ENCODE results near the gene CILP.

DNA sequence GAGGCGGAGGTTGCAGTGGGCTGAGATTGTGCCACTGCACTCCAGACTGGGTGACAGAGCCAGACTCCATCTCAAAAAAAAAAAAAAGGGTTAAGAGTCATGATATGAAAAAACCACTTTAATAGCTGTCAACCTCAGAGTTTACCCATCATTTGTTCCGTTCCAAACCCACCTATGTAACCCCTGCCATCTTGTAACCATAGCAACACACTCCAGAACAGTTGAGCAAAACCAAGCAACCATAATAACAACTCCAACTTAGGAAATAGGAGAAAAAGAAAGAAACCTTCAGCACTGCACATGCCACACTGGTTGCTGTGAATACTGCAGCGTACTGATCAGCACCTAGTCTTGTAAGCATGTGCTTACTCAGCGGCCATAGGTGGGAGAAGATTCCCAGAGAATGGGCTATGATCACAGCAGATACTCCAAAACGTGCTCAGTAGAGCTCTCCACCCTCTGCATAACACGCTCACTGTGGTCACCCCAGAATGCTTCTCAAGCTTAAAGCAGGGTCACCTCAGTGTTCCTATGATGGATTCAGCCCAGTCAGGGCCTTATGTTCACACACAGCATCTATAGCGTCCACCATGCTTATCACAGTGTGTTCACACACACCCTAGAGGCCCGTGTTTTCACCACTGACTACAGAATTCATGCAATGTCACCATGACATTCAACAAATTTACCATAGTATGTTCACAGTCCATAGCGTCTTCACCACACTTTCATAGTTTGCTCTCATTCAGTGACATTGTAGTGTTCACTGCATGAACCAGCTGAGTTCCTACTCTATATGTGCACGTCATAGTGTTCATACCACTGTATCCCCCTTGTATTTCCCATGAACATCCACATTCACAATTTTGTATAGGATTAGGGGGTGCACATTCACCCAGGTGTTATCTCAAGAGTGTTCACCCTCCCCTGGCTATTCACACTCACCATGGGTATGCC lies 6.5 kb upstream of the CILP start:
- TF ChIP-seq, protein P1, sequence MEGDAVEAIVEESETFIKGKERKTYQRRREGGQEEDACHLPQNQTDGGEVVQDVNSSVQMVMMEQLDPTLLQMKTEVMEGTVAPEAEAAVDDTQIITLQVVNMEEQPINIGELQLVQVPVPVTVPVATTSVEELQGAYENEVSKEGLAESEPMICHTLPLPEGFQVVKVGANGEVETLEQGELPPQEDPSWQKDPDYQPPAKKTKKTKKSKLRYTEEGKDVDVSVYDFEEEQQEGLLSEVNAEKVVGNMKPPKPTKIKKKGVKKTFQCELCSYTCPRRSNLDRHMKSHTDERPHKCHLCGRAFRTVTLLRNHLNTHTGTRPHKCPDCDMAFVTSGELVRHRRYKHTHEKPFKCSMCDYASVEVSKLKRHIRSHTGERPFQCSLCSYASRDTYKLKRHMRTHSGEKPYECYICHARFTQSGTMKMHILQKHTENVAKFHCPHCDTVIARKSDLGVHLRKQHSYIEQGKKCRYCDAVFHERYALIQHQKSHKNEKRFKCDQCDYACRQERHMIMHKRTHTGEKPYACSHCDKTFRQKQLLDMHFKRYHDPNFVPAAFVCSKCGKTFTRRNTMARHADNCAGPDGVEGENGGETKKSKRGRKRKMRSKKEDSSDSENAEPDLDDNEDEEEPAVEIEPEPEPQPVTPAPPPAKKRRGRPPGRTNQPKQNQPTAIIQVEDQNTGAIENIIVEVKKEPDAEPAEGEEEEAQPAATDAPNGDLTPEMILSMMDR (IDR thresholded peaks at IDR 0.05), result no peak
- TF ChIP-seq POLR2A (IDR thresholded peaks at IDR 0.05), result no peak

All from heart left ventricle (tissue), 13 donors.